ENCODE data around the gene QPRT.
"Not testable (repeated sequence)": the region's sequence is repeated elsewhere in the genome, so short reads cannot be mapped to it uniquely, and the experiment has no call there.

GRCh38 chr16:29636368-29636767, 42.6 kb upstream of the QPRT start:
- not testable (repeated sequence) for TF ChIP-seq FOXA1 (IDR thresholded peaks at IDR 0.05); FOXM1 (IDR thresholded peaks at IDR 0.05; ENCODE audit: borderline replicate concordance); TARDBP (IDR thresholded peaks at IDR 0.05); SP1 (IDR thresholded peaks at IDR 0.05); PKNOX1 (IDR thresholded peaks at IDR 0.05); CTBP1 (IDR thresholded peaks at IDR 0.05; ENCODE audit: borderline replicate concordance); ARNT (IDR thresholded peaks at IDR 0.05); FOXK2 (IDR thresholded peaks at IDR 0.05); ELF4 (IDR thresholded peaks at IDR 0.05); BHLHE40 (IDR thresholded peaks at IDR 0.05; ENCODE audit: borderline replicate concordance); ZNF384 (IDR thresholded peaks at IDR 0.05); SUZ12 (IDR thresholded peaks at IDR 0.05); NFRKB (IDR thresholded peaks at IDR 0.05); HDGF (IDR thresholded peaks at IDR 0.05; ENCODE audit: borderline replicate concordance)
